ACC112 (cell line): ENCODE data around the gene FNBP1.
"Not testable (repeated sequence)": the region's sequence is repeated elsewhere in the genome, so short reads cannot be mapped to it uniquely, and the experiment has no call there.

Experiments
- H2AFZ ChIP-seq: fragments of 200-600 bp; sonication (generic); one replicate; pipeline ENCODE4 v1.6.0; 2017; ENCODE audit warnings: antibody characterized with exemption, low read length; ENCODE audit not compliant: unreplicated experiment
- H3K27ac ChIP-seq: fragments of 200-600 bp; sonication (generic); 2 replicates; pipeline ENCODE4 v1.5.1; 2014; ENCODE audit warnings: low read depth, mild to moderate bottlenecking, antibody characterized with exemption, low read length, moderate library complexity
- H3K27me3 ChIP-seq: fragments of 200-600 bp; sonication (generic); 2 replicates; pipeline ENCODE4 v1.6.1; 2014; ENCODE audit warnings: mild to moderate bottlenecking, antibody characterized with exemption, low read length, moderate library complexity, mixed read lengths; ENCODE audit not compliant: insufficient read depth
- H3K36me3 ChIP-seq: fragments of 200-600 bp; sonication (generic); 2 replicates; pipeline ENCODE4 v1.6.1; 2016; ENCODE audit warnings: mild to moderate bottlenecking, antibody characterized with exemption, low read length, moderate library complexity, mixed read lengths; ENCODE audit not compliant: insufficient read depth
- H3K4me1 ChIP-seq: fragments of 200-600 bp; sonication (generic); one replicate; pipeline ENCODE4 v1.6.1; 2016; ENCODE audit warnings: low read length, mixed read lengths; ENCODE audit not compliant: insufficient read depth, unreplicated experiment, control insufficient read depth
- H3K4me3 ChIP-seq: fragments of 200-600 bp; sonication (generic); 2 replicates; pipeline ENCODE4 v1.5.1; 2014; ENCODE audit warnings: mild to moderate bottlenecking, low read depth, low read length
- H3K79me2 ChIP-seq: fragments of 200-600 bp; sonication (generic); one replicate; pipeline ENCODE4 v1.6.0; 2016; ENCODE audit warnings: low read length; ENCODE audit not compliant: control insufficient read depth, unreplicated experiment, insufficient read depth

The FNBP1 gene

DNA sequence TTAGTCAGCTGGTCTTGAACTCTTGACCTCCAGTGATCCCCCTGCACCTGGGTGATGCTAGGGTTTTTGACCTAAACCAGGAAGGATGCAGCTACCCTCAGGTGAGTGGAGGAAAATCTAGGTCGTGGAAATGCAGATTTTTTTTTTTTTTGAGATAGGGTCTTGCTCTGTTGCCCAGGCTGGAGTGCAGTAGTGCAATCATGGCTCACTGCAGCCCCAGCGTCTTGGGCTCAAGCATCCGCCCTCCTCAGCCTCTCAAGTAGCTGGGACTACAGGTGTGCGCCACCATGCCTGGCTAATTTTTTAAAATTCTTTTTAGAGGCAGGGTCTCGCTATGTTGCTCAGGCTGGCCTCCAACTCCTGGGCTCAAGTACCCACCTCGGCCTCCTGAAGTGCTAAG is 51.9 kb downstream of the FNBP1 start:
- not testable (repeated sequence) for H3K27me3 ChIP-seq, H3K27ac ChIP-seq, H3K4me3 ChIP-seq, H3K36me3 ChIP-seq, H3K79me2 ChIP-seq, H2AFZ ChIP-seq
- peaks cover 42% of the 10 kb centered on the region for H3K4me1 ChIP-seq

DNA sequence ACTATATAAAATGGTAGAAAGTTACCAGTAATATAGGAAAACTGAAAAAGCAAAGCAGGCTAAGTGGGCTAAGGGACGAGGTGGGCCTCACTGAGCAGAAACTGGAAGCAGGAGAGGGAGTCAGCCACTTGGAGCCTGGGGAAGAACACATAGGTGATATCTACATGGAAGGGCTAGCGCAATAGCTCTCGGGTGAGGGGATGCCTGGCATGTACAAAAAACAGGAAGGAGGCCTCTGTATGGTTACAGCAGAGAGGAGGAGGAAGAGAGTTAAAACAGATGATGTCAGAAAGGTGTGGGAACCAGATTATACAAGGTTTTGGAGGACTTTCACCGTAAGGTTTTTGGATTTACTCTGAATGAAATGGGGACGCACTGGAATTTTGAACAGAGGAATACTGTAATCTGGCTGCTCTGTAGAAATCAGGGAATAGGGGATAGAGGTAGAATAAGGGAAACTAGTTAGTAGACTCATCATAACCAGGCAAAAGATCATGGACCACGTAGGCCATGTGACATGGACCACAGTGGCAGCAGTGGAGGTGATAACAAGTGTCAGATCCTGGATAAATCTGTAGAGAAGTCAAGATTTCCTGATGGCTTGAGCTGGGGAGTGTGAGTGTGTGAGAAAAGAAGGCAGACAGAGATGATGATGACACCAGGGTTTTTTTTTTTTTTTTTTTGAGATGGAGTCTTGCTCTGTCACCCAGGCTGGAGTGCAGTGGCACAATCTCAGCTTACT is 52.5 kb downstream of the FNBP1 start:
- H3K27me3 ChIP-seq, result no peaks in the 10 kb centered on the region
- H3K79me2 ChIP-seq, result peaks cover 7% of the 10 kb centered on the region
- H2AFZ ChIP-seq, result no peak overlapping the region
- H3K4me3 ChIP-seq, result no peak overlapping the region
- H3K27ac ChIP-seq, result peak overlapping the region; percentile 39; the same call in 1 of the 2 replicates
- H3K4me1 ChIP-seq, result peaks cover 35% of the 10 kb centered on the region
- no peaks in the 10 kb centered on the region for H3K36me3 ChIP-seq

DNA sequence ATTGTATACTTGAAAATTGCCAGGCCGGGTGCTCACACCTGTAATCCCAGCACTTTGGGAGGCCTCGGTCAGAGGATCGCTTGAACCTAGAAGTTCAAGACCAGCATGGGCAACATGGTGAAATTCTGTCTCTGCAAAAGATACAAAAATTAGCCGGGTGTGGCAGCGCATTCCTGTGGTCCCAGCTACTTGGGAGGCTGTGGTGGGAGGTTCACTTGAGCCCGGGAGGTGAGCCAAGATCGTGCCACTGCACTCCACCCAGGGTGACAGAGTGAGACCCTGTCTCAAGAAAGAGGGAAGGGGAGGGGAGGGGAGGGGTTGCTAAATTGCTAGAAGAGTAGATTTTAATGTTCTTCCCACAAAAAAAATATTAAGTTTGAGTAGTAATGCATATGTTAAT is 53.2 kb downstream of the FNBP1 start:
- H3K36me3 ChIP-seq, result no peaks in the 10 kb centered on the region
- H3K27me3 ChIP-seq, result no peaks in the 10 kb centered on the region
- no peak overlapping the region for H2AFZ ChIP-seq
- H3K79me2 ChIP-seq, result peaks cover 13% of the 10 kb centered on the region
- H3K27ac ChIP-seq, result no peak overlapping the region
- no peak overlapping the region for H3K4me3 ChIP-seq
- H3K4me1 ChIP-seq, result peaks cover 28% of the 10 kb centered on the region

DNA sequence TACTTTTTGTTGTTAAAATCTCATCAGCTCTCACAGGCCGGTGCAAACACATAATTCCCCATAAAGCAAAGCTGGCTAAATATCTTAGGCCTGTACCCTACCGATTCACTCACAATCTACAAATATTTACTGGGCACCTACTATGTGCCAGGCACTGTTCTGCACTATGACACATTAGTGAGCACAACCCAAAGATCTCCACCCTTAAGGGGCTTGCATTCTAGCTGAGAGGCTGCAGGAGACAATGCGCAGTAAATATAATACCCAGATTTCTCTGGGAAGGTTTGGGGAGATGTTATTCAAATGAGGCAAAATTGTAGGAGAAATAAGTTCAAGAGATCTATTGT is 53.7 kb downstream of the FNBP1 start:
- H3K27ac ChIP-seq, result no peak overlapping the region
- no peak overlapping the region for H2AFZ ChIP-seq
- no peaks in the 10 kb centered on the region for H3K27me3 ChIP-seq
- no peaks in the 10 kb centered on the region for H3K36me3 ChIP-seq
- peaks cover 15% of the 10 kb centered on the region for H3K79me2 ChIP-seq
- peaks cover 28% of the 10 kb centered on the region for H3K4me1 ChIP-seq
- no peak overlapping the region for H3K4me3 ChIP-seq

DNA sequence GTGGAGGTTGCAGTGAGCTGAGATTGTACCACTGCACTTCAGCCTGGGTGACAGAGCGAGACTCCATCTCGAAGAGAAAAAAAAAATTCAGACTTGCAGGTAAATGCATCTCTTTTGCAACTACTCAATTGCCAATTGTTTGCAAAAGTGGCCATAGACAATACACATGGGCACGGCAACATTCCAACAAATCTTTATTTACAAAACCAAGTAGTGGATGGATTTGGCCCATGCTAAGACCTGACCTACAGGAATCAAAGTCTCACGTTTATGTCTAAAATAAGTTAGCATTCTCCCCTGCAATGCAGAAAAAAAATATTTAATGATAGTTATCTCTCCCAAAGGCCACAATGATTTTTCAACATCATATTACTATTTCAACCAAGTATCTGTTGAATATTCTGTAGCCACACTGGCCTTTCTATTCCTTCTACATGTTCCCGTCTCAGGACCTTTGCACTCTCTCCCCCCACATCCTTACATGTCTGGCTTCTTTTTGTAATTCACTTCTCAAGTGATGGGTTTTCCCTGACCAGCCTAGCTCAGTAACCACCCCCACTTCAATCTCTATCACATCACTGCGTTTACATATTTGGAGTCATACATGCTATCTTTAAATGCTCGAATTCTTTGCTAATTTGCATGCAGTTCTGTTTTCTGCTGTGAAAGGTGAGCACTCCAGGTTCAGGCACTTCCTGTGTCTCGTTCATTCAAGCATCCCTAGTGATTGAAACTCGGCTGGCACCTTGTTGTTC is 54.2 kb downstream of the FNBP1 start:
- H3K4me1 ChIP-seq, result peaks cover 33% of the 10 kb centered on the region
- H3K36me3 ChIP-seq, result no peaks in the 10 kb centered on the region
- no peaks in the 10 kb centered on the region for H3K27me3 ChIP-seq
- no peak overlapping the region for H2AFZ ChIP-seq
- H3K4me3 ChIP-seq, result no peak overlapping the region
- H3K79me2 ChIP-seq, result peaks cover 17% of the 10 kb centered on the region
- H3K27ac ChIP-seq, result no peak overlapping the region

DNA sequence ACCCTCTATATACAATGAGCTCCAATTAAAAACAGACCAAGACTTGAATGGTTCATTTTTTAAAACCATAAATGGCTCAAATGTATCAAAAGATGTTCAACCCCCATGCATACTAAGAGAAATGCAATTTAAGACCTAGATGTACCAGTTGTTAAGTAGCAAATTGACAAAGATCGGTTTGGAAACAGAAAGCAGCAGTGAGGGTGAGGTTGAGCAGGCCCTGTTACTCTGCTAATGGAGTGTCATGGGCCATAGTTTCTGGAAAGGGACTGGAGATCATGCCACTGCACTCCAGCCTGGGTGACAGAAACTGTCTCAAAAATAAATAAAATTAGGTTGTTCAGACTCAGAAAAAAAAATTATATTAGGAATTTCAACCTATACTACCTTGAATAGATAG is 55.0 kb downstream of the FNBP1 start:
- no peak overlapping the region for H2AFZ ChIP-seq
- H3K36me3 ChIP-seq, result no peaks in the 10 kb centered on the region
- no peaks in the 10 kb centered on the region for H3K27me3 ChIP-seq
- peaks cover 36% of the 10 kb centered on the region for H3K4me1 ChIP-seq
- H3K4me3 ChIP-seq, result no peak overlapping the region
- H3K27ac ChIP-seq, result no peak overlapping the region
- peaks cover 25% of the 10 kb centered on the region for H3K79me2 ChIP-seq

DNA sequence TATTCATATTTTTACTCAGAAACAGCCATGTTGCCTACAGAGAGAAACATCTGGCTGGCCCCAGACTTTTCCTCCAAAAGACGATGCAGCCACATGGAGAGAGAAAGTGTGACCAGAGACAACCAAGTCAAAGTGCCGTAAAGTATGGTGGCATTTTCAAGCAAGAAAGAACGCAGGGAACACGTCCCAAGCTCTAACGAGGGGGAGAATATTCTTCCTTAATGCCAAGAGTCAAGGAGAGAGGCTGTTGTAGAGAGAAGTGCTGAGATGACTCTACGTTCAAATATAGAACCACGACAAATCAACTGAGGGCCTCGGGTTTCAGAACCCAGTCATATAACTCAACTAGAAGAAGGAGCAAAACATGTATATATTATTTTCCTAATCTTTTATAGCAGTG is 55.9 kb downstream of the FNBP1 start:
- no peak overlapping the region for H3K4me3 ChIP-seq
- H3K27ac ChIP-seq, result no peak overlapping the region
- H3K36me3 ChIP-seq, result no peaks in the 10 kb centered on the region
- no peaks in the 10 kb centered on the region for H3K27me3 ChIP-seq
- peaks cover 26% of the 10 kb centered on the region for H3K79me2 ChIP-seq
- H2AFZ ChIP-seq, result no peak overlapping the region
- H3K4me1 ChIP-seq, result peaks cover 35% of the 10 kb centered on the region

DNA sequence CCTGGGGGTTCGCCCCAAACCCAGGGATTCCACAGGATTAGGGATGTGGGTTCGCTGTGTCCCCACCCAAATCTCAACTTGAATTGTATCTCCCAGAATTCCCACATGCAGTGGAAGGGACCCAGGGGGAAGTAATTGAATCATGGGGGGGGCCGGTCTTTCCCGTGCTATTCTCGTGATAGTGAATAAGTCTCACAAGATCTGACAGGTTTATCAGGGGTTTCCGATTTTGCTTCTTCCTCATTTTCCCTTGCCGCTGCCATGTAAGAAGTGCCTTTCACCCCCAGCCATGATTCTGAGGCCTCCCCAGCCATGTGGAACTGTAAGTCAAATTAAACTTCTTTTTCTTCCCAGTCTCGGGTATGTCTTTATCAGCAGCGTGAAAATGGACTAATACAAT is 58.4 kb downstream of the FNBP1 start:
- not testable (repeated sequence) for H3K36me3 ChIP-seq, H2AFZ ChIP-seq, H3K4me3 ChIP-seq, H3K27ac ChIP-seq, H3K27me3 ChIP-seq
- peaks cover 26% of the 10 kb centered on the region for H3K79me2 ChIP-seq
- H3K4me1 ChIP-seq, result peaks cover 21% of the 10 kb centered on the region

DNA sequence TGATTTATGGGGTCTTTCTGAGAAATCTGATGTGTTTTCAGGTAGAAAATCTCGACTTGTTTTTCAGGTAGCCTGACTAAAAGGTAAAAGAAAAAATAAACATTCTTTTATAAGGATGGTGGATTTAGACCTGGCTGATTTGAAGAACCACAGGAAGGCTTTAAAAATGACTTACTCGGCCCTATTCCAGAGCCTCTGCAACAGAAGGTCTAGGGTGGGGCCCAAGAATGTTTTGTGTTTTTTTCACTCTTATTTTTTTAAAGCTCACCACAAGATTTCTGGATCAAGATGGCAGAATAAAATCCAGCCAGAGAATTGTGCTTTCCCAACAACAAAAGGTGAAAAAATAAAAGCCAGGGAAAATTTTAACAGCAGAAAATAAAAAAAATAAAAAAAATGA is 59.1 kb downstream of the FNBP1 start:
- H3K79me2 ChIP-seq, result peaks cover 21% of the 10 kb centered on the region
- no peak overlapping the region for H2AFZ ChIP-seq
- H3K27ac ChIP-seq, result peak overlapping the region; percentile 52
- H3K27me3 ChIP-seq, result no peaks in the 10 kb centered on the region
- peaks cover 14% of the 10 kb centered on the region for H3K4me1 ChIP-seq
- no peak overlapping the region for H3K4me3 ChIP-seq
- H3K36me3 ChIP-seq, result no peaks in the 10 kb centered on the region

DNA sequence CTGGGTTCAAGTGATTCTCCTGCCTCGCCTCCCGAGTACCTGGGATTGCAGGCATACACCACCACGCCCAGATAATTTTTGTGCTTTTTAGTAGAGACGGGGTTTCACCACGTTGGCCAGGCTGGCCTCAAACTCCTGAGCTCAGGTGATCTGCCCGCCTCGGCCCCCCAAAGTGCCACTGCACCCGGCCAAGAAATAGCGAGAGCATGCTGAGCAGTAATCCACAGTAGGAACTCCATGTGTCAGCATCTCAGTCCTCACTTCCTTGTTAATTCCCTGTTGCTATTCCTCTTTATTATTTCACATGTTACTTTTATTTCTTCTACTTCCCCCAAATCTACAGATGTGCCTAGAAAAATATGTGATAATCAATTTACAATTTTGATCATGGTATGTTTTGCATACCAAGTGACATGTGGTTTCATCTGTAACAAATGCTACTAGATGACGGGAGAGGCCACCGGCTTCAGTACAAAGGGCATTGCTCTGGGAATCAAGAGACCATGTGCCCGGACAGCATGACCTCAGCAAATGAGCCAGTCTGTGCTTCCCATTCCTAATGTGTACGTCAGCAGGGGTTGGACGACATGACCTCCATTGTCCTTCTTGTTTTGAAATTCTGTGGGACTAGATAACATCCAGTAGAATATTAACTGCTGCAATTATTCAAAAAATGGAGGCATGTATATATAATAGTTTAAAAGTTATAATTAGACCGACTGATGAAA is 61.6 kb downstream of the FNBP1 start:
- H3K79me2 ChIP-seq, result peaks cover 18% of the 10 kb centered on the region

More for the DNA sequence above, 61.6 kb downstream of the FNBP1 start:
- no peaks in the 10 kb centered on the region for H3K27me3 ChIP-seq
- no peak overlapping the region for H2AFZ ChIP-seq
- peak overlapping the region; percentile 65 for H3K27ac ChIP-seq
- H3K4me1 ChIP-seq, result peaks cover 14% of the 10 kb centered on the region
- H3K36me3 ChIP-seq, result no peaks in the 10 kb centered on the region
- H3K4me3 ChIP-seq, result no peak overlapping the region
